GM18868 (cell line): Measurements from ENCODE around the gene SMIM7.
"Not testable (repeated sequence)": the region's sequence is repeated elsewhere in the genome, so short reads cannot be mapped to it uniquely, and the experiment has no call there.

Experiments used
- ATAC-seq: cut with Tn5 transposase; IDR thresholded peaks from one replicate; pipeline ENCODE4 v1.9.1; 2021; ENCODE audit warnings: mild to moderate bottlenecking, moderate library complexity; ENCODE audit not compliant: unreplicated experiment

The SMIM7 gene

DNA sequence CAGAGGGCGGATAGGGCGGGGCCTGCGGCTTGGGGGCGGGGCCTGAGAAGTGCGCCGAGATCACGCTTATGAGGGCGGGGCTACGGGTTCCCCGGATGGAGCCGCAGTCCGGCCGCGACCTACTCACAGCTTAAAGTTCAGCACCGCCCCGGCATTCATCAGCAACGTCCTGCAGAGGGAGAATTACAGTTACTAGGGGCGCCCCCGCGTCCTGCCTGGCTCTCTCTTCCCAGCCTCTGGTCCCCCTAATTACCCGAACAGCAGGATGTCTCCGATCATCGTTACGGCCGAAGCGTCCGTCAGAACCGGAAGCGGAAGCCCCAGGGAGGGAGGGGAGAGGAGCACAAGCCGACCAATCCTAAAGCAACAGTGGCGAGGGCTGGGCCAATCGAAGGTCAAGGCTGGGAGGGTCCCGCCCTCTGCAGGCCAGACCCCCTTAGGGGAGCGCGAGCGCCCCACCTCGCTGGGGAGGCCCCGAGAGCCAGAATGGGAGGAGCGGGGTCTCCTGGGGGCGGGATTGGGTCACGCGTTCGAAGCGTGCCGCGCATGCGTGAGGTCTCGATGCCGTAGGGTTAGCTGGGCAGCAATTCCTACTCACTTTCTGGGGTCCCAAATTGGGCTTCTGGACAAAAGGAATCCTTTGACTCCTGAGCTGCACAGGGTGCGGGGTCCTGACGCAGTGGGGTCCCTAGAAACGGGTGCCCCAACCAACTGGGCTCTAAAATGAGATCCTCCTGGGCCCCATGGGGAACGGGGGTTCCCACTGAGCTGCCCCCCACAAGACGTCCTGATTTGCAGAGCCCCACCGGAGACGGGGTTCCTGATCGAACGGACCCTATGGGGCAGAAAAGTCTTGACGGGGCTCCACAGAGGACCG is at the start of gene SMIM7:
Gene SMIM7, minus strand, starts transcription at position 313 of the 877 bp plus-strand sequence. Its CDS starts 34 bp downstream, at position 279.
- ATAC-seq, result peak; percentile 88

GRCh38 chr19:16703677-16704076 is 43.7 kb upstream of the SMIM7 start:
- no peak for ATAC-seq

DNA sequence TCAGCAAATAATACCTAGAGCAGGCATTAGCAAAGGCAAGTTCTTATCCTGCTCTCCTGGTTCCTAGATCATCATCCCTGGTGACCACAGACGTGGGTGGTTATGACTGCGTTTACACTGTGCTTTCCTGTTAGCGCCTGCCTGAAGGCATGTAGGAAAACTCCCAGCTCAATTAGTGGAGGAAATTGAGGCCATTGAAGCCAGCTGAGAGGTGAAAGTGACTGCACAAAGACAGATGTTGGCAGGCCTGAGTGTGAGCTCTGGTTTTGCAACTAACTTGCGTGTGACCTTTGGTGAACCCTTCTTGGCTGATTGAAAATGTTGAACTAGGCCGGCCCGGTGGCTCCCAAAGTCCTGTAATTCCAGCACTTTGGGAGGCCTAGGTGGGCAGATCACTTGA is 42.2 kb upstream of the SMIM7 start:
- ATAC-seq, result no peak

DNA sequence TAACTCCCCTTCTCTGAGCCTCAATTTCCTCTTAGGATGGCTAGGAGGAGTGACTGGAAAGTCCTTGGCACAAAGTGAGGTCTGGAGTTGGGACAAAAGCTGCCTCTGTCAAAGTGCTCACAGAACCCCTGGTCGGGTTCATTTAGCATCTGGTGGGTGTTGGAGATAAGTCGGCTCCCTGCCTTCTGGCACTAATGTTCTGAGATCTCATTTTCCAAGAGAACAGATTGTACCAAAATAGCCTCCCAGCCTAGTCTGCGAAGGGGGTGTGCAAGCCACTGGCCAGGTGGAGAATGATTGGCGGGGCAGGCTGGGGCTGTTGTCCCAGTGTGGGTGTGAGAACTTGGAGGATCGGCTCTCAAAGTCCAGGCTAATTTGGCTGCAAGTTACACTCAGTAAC is 39.0 kb upstream of the SMIM7 start:
- no peak for ATAC-seq

- ATAC-seq, result no peak
Measured at GRCh38 chr19:16688084-16688483, 28.1 kb upstream of the SMIM7 start.

GRCh38 chr19:16684216-16684615 is 24.3 kb upstream of the SMIM7 start:
- ATAC-seq, result no peak

DNA sequence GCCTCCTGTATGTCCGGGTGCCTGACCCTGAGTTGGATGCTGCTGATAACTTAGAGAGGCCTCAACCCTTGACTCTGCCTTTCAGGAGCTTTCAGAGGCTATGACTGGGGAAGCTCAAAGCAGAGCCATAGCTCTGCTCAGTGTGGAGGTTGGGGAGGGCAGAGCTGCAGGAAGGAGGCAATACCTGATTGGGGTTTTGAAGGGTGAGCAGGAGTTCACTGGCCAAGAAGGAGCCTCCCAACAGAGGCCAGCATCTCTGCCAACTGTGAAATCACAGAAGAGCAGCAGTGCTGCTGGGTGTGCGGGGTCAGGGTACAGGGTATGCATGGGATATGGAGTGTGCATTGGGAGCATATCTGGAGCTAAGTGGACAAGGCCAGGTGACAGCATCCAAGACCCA is 22.6 kb upstream of the SMIM7 start:
- ATAC-seq, result no peak

- no peak for ATAC-seq
Measured at GRCh38 chr19:16679811-16680210, 19.9 kb upstream of the SMIM7 start.

- ATAC-seq, result no peak
Measured at GRCh38 chr19:16678498-16678897, 18.6 kb upstream of the SMIM7 start.

GRCh38 chr19:16677055-16677454 is 17.1 kb upstream of the SMIM7 start:
- ATAC-seq, result no peak

GRCh38 chr19:16676101-16676798 is 16.3 kb upstream of the SMIM7 start:
- no peak for ATAC-seq

DNA sequence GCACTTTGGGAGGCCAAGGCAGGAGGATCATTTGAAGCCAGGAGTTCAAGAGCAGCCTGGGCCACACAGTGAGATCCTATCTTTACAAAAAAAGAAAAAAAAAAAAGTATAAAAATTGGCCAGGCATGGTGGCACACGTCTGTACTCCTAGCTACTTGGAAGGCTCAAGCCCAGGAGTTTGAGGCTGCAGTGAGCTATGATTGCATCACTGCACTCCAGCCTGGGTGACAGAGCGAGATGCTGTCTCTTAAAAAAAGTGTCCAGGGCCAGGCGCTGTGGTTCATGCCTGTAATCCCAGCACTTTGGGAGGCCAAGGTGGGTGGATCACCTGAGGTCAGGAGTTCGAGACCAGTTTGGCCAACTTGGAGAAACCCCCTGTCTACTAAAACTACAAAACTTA is 13.9 kb upstream of the SMIM7 start:
- ATAC-seq, result not testable (repeated sequence)

- ATAC-seq, result no peak
Measured at GRCh38 chr19:16673231-16673630, 13.3 kb upstream of the SMIM7 start.

DNA sequence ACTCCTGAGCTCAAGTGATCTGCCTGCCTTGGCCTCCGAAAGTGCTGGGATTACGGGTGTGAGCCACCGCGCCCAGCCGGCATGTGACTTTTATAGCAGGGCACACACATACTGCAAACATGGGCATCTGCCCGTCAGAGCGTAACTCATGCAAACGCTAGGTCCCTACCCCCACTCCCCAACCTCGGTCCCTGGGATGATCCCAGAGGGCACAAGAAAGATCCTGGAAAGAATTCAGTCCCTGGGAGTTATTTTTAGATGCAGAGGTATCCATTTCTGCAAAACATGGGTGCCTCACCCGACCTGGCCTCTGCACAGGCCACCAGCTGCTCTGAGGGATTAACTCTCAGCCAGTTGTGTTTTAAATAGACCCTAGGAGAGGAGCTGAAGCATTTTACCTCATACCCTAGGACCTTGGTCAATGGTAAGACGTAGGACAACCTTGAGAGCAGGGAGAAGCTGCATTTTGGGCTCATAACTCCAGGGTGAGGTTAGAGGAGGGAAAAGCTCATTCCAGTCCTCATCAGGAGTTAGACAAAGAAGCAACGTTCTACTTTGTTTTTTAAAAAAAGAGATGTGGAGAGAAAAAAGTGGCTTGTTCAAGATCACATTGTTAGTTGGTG is 11.8 kb upstream of the SMIM7 start:
- no peak for ATAC-seq

DNA sequence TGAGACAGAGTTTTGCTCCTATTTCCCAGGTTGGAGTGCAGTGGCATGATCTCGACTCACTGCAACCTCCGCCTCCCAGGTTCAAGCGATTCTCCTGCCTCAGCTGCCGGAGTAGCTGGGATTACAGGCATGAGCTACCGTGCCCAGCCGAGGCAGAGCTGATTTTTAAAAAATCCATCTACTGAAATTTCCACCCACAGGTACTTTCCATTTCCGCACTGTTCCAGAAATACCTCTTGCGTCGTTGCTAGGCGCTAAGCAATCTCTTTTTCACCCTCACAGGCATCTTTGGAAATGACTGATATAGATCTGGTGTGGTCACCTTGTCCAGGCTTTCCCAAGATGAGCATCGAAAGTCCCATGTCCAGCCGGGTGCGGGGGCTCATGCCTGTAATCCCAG is 10.3 kb upstream of the SMIM7 start:
- no peak for ATAC-seq

GRCh38 chr19:16668702-16669101 is 8.8 kb upstream of the SMIM7 start:
- ATAC-seq, result not testable (repeated sequence)

DNA sequence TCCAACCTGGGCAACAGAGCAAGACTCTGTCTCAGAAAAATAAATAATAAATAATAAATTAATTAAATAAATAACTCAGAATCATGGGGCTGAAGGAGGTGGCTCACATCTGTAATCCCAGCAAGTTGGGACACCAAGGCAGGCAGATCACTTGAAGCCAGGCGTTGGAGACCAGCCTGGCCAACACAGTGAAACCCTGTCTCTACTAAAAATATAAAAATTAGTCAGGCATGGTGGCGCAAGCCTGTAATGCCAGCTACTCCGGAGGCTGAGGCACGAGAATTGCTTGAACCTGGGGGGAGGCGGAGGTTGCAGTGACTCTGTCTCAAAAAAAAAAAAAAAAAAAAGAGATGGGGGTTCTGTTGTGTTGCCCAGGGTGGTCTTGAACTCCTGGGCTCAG is 8.2 kb upstream of the SMIM7 start:
- ATAC-seq, result no peak

GRCh38 chr19:16661480-16662034 is 1.6 kb upstream of the SMIM7 start:
- ATAC-seq, result no peak

DNA sequence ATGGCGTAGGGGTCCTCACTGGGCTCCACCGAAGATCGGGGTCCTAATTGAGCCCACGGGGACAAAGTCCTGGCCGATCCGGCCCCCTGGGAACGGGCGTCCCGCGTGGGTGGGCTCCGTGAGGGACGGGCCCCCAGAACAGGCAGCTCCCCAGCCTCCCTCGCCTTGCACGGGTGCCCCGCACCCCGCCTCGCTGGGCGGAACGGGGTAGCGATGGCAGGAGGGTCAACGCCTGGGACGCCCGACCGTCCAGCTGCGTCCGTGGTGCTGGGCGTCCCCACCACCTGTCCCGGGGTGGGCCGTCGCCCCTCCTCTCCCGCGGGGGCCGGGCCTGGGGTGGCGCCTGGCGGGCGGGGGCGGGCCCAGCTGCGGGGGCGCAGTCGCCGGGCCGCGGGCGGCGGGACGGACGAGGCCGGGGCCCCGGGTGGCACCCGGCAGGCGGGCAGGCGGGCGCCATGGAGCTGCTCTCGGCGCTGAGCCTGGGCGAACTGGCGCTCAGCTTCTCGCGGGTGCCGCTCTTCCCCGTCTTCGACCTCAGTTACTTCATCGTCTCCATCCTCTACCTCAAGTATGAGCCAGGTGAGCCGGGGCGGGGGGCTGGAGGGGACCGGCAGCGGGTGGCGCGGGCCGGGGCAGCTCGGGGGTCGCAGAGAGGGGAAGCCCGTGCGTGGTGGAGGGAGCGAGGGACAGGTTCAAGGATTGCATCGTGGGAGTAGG is 977 bp upstream of the SMIM7 start, which contains the start of gene TMEM38A:
Gene TMEM38A, plus strand, starts transcription at position 377 of the 717 bp plus-strand sequence. Its CDS starts 79 bp downstream, at position 456.
- no peak for ATAC-seq

GRCh38 chr19:16659464-16659831 is 496 bp downstream of the SMIM7 start:
- ATAC-seq, result no peak

GRCh38 chr19:16657384-16657783 is 2.6 kb downstream of the SMIM7 start:
- ATAC-seq, result no peak
